Mucosa of descending colon (tissue), 3 donors: ENCODE results near the gene ITGAE. TPM values are rescaled to one million over a fixed set of nuclear protein-coding genes. Genes with fewer than 3 reads are reported as not detected.
A peak's percentile ranks its signal among the peaks of the same experiment; 100 is the strongest.

Source experiments
- ATAC-seq: fragments of 200-7000 bp; cut with Tn5 transposase; one replicate; pipeline ENCODE4 v1.9.1; 2020; ENCODE audit warnings: mild to moderate bottlenecking, moderate library complexity
- DNase-seq, 3 donors: peaks; one replicate each; pipeline ENCODE4 v3.0.0-alpha.2; 2020
- H3K36me3 ChIP-seq: fragments of 200-600 bp; one replicate; pipeline ENCODE4 v1.8.0; 2021; ENCODE audit warnings: low read depth, mild to moderate bottlenecking
- H3K4me1 ChIP-seq: fragments of 200-600 bp; one replicate; pipeline ENCODE4 v1.8.0; 2021; ENCODE audit warnings: low read depth, mild to moderate bottlenecking
- H3K4me3 ChIP-seq: fragments of 200-600 bp; one replicate; pipeline ENCODE4 v1.8.0; 2021; ENCODE audit warnings: mild to moderate bottlenecking
- H3K9me3 ChIP-seq: fragments of 200-600 bp; one replicate; pipeline ENCODE4 v1.8.0; 2021; ENCODE audit warnings: mild to moderate bottlenecking
- intact Hi-C, 2 donors: fragments of 100-400 bp; cut with DNase I in 1 of 2; cut with micrococcal nuclease in 1 of 2; formaldehyde crosslinking; loops; one replicate each; pipeline versions ENCODE4 v1.11.0 to v1.11.1; 2022; cut with DNase I, micrococcal nuclease
- total RNA-seq, 3 donors: library from RNA; stranded (reverse); fragmentation: NEBNext Ultra II Directional in 2 of 3; extraction: Animal tissue kit (Norgen Biotek cat#: 25700) in 2 of 3; gene quantifications; one replicate each; pipeline versions ENCODE4 v1.2.1 to v1.2.4, GENCODE V29; 2021 to 2023
- TF ChIP-seq, protein P1 (sequence below): fragments of 200-600 bp; IDR thresholded peaks from one replicate; pipeline ENCODE4 v1.8.0; 2022; ENCODE audit warnings: antibody characterized with exemption, mild to moderate bottlenecking
- donor health status: DM: no; HTN: no; CAD: no; lungs with moderate emphysema.
- donor health status: DM: no; HTN: no; CAD: no.
- donor health status: DM: no; HTN: yes; CAD: no.

ITGAE gene
- total RNA-seq, 3 donors from 2014 or later: 17.2 to 24.1 (median 17.6) TPM

DNA sequence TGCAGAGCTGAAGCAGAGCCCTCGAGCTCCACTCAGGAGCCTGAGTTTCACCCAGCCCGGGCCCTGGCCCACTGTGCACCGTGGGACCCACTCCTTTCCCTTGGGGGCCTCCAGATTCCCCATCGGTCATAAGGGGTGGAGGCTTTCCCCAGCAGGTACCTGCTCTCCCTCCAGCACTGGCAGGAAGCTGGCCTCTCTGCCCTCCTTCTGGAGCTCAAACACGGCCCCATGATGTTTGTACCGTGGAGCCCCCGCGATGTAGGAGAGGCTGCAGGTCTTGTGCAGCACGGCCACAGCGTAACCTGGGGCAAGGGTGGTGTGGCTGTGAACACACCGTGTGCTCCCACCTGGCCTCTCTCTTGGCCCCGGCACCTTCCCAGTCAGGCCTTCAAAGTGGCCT, 47.4 kb downstream of the ITGAE start:
- Histone ChIP-seq H3K9me3 (no peaks in the 10 kb centered on the region), H3K36me3 (no peaks in the 10 kb centered on the region), H3K4me3 (no peak overlapping the region), H3K4me1 (no peaks in the 10 kb centered on the region)
- intact Hi-C loops: no loop called here
- ATAC-seq (no peak), DNase-seq (no peak)
- TF ChIP-seq, protein P1, sequence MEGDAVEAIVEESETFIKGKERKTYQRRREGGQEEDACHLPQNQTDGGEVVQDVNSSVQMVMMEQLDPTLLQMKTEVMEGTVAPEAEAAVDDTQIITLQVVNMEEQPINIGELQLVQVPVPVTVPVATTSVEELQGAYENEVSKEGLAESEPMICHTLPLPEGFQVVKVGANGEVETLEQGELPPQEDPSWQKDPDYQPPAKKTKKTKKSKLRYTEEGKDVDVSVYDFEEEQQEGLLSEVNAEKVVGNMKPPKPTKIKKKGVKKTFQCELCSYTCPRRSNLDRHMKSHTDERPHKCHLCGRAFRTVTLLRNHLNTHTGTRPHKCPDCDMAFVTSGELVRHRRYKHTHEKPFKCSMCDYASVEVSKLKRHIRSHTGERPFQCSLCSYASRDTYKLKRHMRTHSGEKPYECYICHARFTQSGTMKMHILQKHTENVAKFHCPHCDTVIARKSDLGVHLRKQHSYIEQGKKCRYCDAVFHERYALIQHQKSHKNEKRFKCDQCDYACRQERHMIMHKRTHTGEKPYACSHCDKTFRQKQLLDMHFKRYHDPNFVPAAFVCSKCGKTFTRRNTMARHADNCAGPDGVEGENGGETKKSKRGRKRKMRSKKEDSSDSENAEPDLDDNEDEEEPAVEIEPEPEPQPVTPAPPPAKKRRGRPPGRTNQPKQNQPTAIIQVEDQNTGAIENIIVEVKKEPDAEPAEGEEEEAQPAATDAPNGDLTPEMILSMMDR: no peak

DNA sequence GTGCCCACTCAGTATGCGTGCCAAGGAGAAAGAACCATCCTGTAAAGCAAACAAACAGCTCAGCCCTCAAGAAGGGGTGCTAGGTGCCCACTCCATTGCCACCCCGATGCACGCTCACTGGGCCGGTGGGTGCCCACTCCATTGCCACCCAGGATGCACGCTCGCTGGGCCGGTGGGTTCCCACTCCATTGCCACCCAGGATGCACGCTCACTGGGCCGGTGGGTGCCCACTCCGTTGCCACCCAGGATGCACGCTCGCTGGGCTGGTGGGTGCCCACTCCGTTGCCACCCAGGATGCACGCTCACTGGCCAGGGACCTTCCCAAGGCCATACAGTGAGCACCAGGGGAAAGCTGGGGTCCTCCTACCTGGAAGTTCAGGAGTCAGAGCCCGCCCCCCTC, 49.2 kb downstream of the ITGAE start:
- Histone ChIP-seq H3K9me3 (no peaks in the 10 kb centered on the region), H3K4me3 (no peak overlapping the region), H3K36me3 (no peaks in the 10 kb centered on the region), H3K4me1 (no peaks in the 10 kb centered on the region)
- TF ChIP-seq, protein P1: no peak
- intact Hi-C loops: no loop called here
- ATAC-seq (no peak), DNase-seq (no peak)

DNA sequence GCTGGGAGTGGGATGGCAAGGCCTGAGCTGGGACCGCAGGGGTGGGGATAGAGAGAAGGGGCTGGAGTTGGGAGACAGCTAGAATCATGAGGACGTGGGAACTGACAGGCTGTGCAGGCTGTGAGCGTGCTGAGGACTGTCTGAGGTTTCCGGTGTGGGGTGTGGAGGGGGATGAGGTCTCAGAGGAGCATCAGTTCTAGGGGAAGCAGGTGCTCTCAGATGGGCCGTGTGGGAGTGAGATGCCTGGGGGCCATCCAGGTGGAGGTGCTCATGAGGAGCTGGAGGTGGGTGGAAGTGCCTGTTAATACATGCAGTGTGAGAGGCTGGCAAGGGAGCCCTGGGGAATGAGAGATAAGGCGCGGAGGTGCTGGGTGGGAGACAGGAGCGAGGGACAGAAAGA, 50.1 kb downstream of the ITGAE start:
- TF ChIP-seq, protein P1: no peak
- DNase-seq: peak in 2 of 3 donors; percentile 36 to 49
- Histone ChIP-seq H3K36me3 (no peaks in the 10 kb centered on the region), H3K4me1 (no peaks in the 10 kb centered on the region), H3K4me3 (no peak overlapping the region), H3K9me3 (no peaks in the 10 kb centered on the region)
- intact Hi-C loops: no loop called here
- no peak for ATAC-seq

DNA sequence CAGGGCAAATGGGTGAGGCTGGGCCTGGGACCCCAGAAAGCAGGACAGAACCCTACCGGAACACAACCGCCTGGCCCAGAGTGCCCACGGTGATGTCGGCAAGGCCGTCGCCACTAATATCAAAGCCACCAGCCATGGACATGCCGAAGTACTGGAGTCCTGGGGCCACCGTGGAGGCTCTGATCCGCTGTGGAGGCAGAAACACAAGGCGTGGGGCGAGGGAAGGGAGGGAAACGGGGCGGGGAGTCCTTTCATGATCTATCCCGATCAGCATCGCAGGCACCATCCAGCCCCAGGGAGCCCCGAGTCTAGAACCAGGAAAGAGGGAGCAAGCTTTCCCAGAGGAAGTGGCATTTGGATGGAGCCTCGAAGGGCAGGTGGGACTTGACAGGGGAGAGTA, 50.7 kb downstream of the ITGAE start:
- H3K9me3 ChIP-seq: no peaks in the 10 kb centered on the region
- no peak for ATAC-seq

DNA sequence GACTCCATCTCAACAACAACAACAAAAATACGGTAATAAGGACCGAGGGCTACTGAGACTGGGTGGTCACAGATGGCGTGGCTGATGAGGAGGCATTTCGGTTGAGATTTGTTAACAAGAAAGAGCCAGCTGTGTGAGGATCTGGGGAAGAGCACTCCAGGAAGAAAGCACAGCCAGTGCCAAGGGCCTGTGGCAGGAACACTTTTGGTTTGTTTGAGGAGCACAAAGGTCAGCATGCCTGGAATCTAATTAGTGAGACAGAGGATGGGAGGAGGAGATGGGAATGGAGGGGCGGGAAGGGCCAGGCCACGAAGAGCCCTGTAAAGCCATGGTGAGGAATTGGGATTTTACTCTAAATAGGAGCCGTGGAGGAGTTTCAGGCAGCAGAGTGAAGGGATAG, 52.4 kb downstream of the ITGAE start:
- Histone ChIP-seq H3K36me3 (no peaks in the 10 kb centered on the region), H3K4me1 (no peaks in the 10 kb centered on the region), H3K9me3 (no peaks in the 10 kb centered on the region), H3K4me3 (no peak overlapping the region)
- TF ChIP-seq, protein P1: no peak
- ATAC-seq (no peak), DNase-seq (no peak)
- intact Hi-C loops: no loop called here

More for the DNA sequence above, 50.7 kb downstream of the ITGAE start:
- TF ChIP-seq, protein P1: no peak
- Histone ChIP-seq H3K36me3 (no peaks in the 10 kb centered on the region), H3K4me1 (no peaks in the 10 kb centered on the region), H3K4me3 (no peak overlapping the region)
- DNase-seq: no peak
- intact Hi-C loops: no loop called here

DNA sequence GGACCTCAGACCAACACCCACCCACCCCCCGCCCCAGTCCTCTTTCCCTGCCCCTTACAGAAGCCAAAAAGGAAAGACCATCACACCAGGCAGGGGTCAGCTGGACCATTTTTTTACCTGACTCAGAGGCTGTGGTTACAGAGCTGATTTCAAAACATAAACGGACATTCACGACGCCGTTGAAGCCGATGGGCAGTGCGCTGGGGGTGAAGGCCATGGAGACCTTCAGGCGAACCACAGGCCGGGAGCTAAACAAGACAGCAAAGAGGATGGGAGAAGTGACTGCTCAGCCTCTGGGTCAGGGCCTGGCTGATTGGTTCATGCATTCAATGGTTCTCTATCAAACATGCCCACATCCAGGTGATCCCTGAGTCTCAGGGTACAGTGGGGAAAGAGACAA, 53.2 kb downstream of the ITGAE start:
- DNase-seq (no peak), ATAC-seq (no peak)
- intact Hi-C loops: no loop called here
- H3K4me1 ChIP-seq: no peaks in the 10 kb centered on the region
- no peak overlapping the region for H3K4me3 ChIP-seq
- H3K36me3 ChIP-seq: no peaks in the 10 kb centered on the region
- TF ChIP-seq, protein P1: no peak
- no peaks in the 10 kb centered on the region for H3K9me3 ChIP-seq
